GM12865 (cell line): Measurements from ENCODE around the gene GRIN3A.

Experiments used
- DNase-seq: peaks from one replicate; pipeline ENCODE4 v3.0.0; 2010; ENCODE audit warnings: low read depth
- H3K4me3 ChIP-seq: 2 replicates; pipeline ENCODE4 v1.5.1; 2011; ENCODE audit warnings: mild to moderate bottlenecking, low read depth, low read length, control low read depth
- CTCF ChIP-seq: IDR thresholded peaks from 2 replicates; pipeline ENCODE4 v1.5.1; 2011; ENCODE audit warnings: low read length, control low read depth, low read depth, inconsistent platforms; ENCODE audit not compliant: insufficient read depth; ENCODE audit errors: missing control alignments

Gene GRIN3A

GRCh38 chr9:101683236-101683635, 55.2 kb downstream of the GRIN3A start:
- no peak for DNase-seq
- H3K4me3 ChIP-seq: no peak overlapping the region
- no peak for TF ChIP-seq CTCF

GRCh38 chr9:101677861-101678260, 60.6 kb downstream of the GRIN3A start:
- no peak for TF ChIP-seq CTCF
- DNase-seq: no peak
- no peak overlapping the region for H3K4me3 ChIP-seq

GRCh38 chr9:101675341-101675740, 63.1 kb downstream of the GRIN3A start:
- no peak for TF ChIP-seq CTCF
- no peak overlapping the region for H3K4me3 ChIP-seq
- DNase-seq: no peak

- DNase-seq: no peak
- no peak overlapping the region for H3K4me3 ChIP-seq
- no peak for TF ChIP-seq CTCF
Observed at GRCh38 chr9:101674165-101674564, 64.3 kb downstream of the GRIN3A start.

GRCh38 chr9:101673642-101674041, 64.8 kb downstream of the GRIN3A start:
- TF ChIP-seq CTCF: no peak
- no peak for DNase-seq
- H3K4me3 ChIP-seq: no peak overlapping the region

- no peak for DNase-seq
- H3K4me3 ChIP-seq: no peak overlapping the region
- TF ChIP-seq CTCF: no peak
Observed at GRCh38 chr9:101671567-101671966, 66.9 kb downstream of the GRIN3A start.

GRCh38 chr9:101668421-101668820, 70.0 kb downstream of the GRIN3A start:
- no peak overlapping the region for H3K4me3 ChIP-seq
- no peak for TF ChIP-seq CTCF
- no peak for DNase-seq
